ENCODE measurements around the gene CPT1A.
"Not testable (repeated sequence)": the region's sequence is repeated elsewhere in the genome, so short reads cannot be mapped to it uniquely, and the experiment has no call there.

DNA sequence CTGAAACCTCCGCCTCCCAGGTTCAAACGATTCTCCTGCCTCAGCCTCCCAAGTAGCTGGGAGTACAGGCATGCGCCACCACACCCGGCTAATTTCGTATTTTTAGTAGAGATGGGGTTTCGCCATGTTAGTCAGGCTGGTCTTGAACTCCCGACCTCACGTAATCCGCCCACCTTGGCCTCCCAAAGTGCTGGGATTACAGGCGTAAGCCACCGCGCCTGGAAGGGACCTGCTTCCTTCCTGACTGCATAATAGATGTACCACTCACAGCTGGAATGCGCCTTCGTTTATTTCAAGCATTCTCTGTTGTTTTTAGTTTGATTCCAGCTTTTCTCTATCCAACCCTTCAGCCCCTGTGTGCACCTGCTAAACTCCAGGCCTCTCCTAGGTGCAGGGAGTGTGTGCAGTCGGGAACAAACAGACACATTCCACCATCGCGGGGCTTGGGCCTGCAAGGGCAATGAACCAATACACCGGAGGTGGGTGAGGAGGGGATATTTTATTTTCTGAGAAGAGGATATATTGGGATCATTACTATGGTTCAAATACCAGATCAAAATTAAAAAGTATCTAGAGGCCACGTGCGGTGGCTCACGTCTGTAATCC, 14.8 kb upstream of the CPT1A start:
- TF ChIP-seq POLR2AphosphoS5, CTCF, POLR2A (IDR thresholded peaks at IDR 0.05): not testable (repeated sequence)

All from prostate gland (tissue), 2 donors.